Measurements from ENCODE around the gene ASTN2.

GRCh38 chr9:116741742-116742141 is 673.1 kb downstream of the ASTN2 start:
- TF ChIP-seq POLR2AphosphoS5 (IDR thresholded peaks at IDR 0.05) (no peak), POLR2A (IDR thresholded peaks at IDR 0.05) (no peak), CTCF (IDR thresholded peaks at IDR 0.05) (no peak)

Measured in prostate gland (tissue), 2 donors.